Left ventricle myocardium inferior (tissue), 1 donor: ENCODE data around the gene FUS. TPM values are rescaled to one million over a fixed set of nuclear protein-coding genes. Genes with fewer than 3 reads are reported as not detected.

Source experiments
- DNase-seq: peaks from one replicate; pipeline ENCODE4 v3.0.0-alpha.2; 2020
- H3K27ac ChIP-seq: fragments of 200-600 bp; replicated peaks from 2 replicates; pipeline ENCODE4 v1.8.0; 2021
- H3K27me3 ChIP-seq: fragments of 200-600 bp; 2 replicates; pipeline ENCODE4 v1.8.0; 2021; ENCODE audit warnings: low read depth
- H3K36me3 ChIP-seq: fragments of 200-600 bp; 2 replicates; pipeline ENCODE4 v1.8.0; 2021
- H3K4me1 ChIP-seq: fragments of 200-600 bp; 2 replicates; pipeline ENCODE4 v1.8.0; 2021
- H3K4me3 ChIP-seq: fragments of 200-600 bp; 2 replicates; pipeline ENCODE4 v1.8.0; 2021; ENCODE audit warnings: mild to moderate bottlenecking, moderate library complexity
- H3K9me3 ChIP-seq: fragments of 200-600 bp; replicated peaks from 2 replicates; pipeline ENCODE4 v1.8.0; 2021
- intact Hi-C: fragments of 100-400 bp; cut with micrococcal nuclease; formaldehyde crosslinking; loops from one replicate; pipeline ENCODE4 v1.11.0; 2022
- long read RNA-seq: library from polyadenylated mRNA; unstranded; transcript quantifications from one replicate; pipeline ENCODE4 v2.0.0, GENCODE V29; 2021
- total RNA-seq: library from RNA; stranded (reverse); fragmentation: NEBNext Ultra II Directional; extraction: Animal tissue kit (Norgen Biotek cat#: 25700); gene quantifications from one replicate; pipeline ENCODE4 v1.2.1, GENCODE V29; 2021
- TF ChIP-seq, protein P1 (sequence below): fragments of 200-600 bp; IDR thresholded peaks from 2 replicates; pipeline ENCODE4 v1.8.0; 2021; ENCODE audit warnings: antibody characterized with exemption, mild to moderate bottlenecking, borderline replicate concordance
- donor health status: DM: no; HTN: yes; CAD: no; lungs with severe emphysema.

The FUS gene
- total RNA-seq: 96.9 TPM
- long read RNA-seq, full-length matches to known transcripts: 14 of 22 reads
- long read RNA-seq, partial matches to known transcripts: 5 of 22 reads
- long read RNA-seq, other reads (novel, unspliced or antisense): 3 of 22 reads

DNA sequence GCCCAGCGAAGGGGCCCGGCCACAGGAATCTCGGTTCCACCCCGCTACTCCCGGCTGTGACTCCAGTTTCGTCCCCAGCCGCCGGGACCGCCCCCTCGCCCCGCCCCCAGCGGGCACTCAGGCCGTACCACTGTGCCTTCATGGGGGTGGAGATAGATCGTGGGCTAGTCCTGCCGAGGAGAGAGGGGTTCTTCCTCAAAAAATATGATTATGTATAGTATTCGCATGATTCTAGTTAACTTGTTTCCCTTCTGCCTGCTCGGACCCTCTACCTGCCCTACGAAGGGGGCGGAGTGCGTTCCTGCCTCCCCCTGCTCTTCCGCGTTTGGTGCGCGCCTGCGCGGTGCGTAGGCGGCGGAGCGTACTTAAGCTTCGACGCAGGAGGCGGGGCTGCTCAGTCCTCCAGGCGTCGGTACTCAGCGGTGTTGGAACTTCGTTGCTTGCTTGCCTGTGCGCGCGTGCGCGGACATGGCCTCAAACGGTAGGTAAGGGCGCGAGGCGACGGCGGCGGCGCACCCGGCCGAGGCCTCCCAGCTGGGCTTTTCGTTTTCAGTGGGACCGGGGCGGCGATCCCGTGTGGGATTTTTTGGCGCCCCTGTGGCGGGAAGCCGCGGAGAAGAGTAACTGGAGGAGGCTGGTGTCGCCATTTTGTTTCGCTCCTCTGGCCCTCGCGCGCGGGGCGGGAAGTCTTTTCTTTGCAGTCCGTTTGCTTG, at the start of gene FUS:
FUS (plus strand) TSS at position 393 of the 713 bp plus-strand sequence; CDS start at position 469, 76 bp downstream.
- TF ChIP-seq, protein P1, sequence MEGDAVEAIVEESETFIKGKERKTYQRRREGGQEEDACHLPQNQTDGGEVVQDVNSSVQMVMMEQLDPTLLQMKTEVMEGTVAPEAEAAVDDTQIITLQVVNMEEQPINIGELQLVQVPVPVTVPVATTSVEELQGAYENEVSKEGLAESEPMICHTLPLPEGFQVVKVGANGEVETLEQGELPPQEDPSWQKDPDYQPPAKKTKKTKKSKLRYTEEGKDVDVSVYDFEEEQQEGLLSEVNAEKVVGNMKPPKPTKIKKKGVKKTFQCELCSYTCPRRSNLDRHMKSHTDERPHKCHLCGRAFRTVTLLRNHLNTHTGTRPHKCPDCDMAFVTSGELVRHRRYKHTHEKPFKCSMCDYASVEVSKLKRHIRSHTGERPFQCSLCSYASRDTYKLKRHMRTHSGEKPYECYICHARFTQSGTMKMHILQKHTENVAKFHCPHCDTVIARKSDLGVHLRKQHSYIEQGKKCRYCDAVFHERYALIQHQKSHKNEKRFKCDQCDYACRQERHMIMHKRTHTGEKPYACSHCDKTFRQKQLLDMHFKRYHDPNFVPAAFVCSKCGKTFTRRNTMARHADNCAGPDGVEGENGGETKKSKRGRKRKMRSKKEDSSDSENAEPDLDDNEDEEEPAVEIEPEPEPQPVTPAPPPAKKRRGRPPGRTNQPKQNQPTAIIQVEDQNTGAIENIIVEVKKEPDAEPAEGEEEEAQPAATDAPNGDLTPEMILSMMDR: no peak
- DNase-seq: peak; percentile 90
- intact Hi-C loops: no loop called here
- Histone ChIP-seq H3K4me1 (peaks cover 61% of the 10 kb centered on the region), H3K27ac (peak within 1 kb of the TSS; percentile 96), H3K36me3 (peaks cover 28% of the 10 kb centered on the region), H3K9me3 (no peaks in the 10 kb centered on the region), H3K27me3 (no peaks in the 10 kb centered on the region), H3K4me3 (peak within 1 kb of the TSS; percentile 98)

DNA sequence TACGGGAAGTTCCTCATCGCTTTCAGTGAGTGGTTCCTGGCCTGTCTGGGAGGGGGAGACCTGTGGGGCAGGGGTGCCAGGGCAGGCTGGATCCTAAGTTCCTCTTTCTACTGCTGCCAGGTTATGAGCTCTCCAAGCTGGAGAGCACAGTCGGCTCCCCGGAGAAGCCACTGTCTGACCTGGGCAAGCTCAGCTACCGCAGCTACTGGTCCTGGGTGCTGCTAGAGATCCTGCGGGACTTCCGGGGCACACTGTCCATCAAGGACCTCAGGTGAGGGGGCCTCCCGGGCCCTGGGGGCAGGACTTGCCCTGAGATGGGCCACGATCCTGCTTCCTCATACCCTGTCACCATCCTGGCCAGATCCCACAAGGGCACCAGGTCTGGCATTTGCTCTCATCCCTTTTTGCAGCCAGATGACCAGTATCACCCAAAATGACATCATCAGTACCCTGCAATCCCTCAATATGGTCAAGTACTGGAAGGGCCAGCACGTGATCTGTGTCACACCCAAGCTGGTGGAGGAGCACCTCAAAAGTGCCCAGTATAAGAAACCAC, 49.5 kb upstream of the FUS start:
- Histone ChIP-seq H3K4me3 (no peak overlapping the region), H3K4me1 (peaks cover 40% of the 10 kb centered on the region), H3K36me3 (peaks cover 62% of the 10 kb centered on the region), H3K27ac (peak overlapping the region; percentile 69), H3K27me3 (no peaks in the 10 kb centered on the region), H3K9me3 (no peaks in the 10 kb centered on the region)
- no peak for DNase-seq
- intact Hi-C loops: no loop called here
- TF ChIP-seq, protein P1: no peak

DNA sequence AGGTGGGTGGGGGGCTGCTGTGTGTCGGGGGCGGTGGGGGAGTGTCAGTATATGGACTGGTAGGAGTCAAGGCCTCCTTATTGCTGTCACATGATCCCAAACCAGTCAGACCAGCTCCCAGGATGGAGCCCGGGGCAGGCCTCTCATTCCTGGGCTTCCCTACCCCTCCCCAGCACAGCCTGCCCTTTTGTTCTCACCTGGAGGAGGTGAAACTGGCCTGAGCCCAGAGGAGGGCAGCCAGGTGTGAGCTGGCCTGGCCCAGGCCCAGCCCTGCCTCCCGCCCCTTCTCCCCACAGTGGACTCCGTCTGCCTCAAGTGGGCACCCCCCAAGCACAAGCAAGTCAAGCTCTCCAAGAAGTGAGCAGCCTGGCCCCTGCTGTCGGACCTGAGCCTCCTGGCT, 49.0 kb upstream of the FUS start:
- H3K4me1 ChIP-seq: peaks cover 40% of the 10 kb centered on the region
- H3K27ac ChIP-seq: no peak overlapping the region
- intact Hi-C loops: no loop called here
- no peaks in the 10 kb centered on the region for H3K9me3 ChIP-seq
- no peak for DNase-seq
- H3K4me3 ChIP-seq: no peak overlapping the region
- no peaks in the 10 kb centered on the region for H3K27me3 ChIP-seq
- peaks cover 62% of the 10 kb centered on the region for H3K36me3 ChIP-seq
- TF ChIP-seq, protein P1: no peak

DNA sequence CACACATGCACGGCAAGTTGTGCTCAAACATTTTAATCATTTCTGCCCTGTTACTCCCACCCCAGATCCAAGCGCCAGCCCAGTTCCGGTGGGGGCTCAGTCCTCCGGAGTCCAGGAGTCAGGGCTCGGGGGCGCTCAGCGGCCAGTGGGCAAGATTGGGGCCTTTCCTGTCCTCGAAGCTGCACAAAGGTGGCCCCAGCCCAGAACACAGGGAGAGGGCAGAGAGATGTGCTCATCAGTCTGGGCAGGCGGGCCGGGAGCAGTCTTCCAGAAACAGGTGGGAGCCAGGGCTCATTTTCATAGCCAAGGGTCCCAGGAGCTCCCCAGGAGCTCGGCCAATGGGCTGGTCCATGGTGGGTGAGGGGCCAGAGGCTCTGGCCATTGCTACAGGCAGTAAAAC, 48.5 kb upstream of the FUS start:
- Histone ChIP-seq H3K27me3 (no peaks in the 10 kb centered on the region), H3K27ac (no peak overlapping the region), H3K4me1 (peaks cover 40% of the 10 kb centered on the region), H3K9me3 (no peaks in the 10 kb centered on the region), H3K36me3 (peaks cover 62% of the 10 kb centered on the region), H3K4me3 (no peak overlapping the region)
- no peak for DNase-seq
- TF ChIP-seq, protein P1: no peak
- intact Hi-C loops: no loop called here

DNA sequence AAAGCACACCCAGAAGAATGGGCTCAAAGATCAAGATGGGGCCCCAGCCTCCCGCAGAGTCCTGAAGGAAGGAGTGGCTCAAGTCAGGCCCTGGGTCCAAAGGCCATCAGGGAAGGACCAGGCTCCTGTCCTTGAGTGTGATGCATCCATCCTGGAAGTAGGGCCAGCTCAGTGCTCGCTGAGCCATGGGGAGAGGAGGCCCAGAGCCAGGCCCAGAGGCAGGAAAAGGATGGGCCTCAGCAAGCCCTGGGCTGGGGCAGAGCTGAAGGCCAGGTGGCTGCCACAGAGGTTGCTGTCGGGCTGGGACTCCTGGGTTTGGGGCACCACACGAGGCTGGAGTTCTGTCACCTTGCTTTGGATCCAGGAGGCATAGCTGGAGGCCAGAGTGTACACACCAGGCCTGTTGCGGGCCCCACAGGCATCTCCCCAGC, 48.1 kb upstream of the FUS start:
- DNase-seq: no peak
- intact Hi-C loops: no loop called here
- Histone ChIP-seq H3K36me3 (peaks cover 61% of the 10 kb centered on the region), H3K9me3 (no peaks in the 10 kb centered on the region), H3K27ac (no peak overlapping the region), H3K4me3 (no peak overlapping the region), H3K27me3 (no peaks in the 10 kb centered on the region), H3K4me1 (peaks cover 40% of the 10 kb centered on the region)
- TF ChIP-seq, protein P1: no peak
